Uterus (tissue), 4 donors: ENCODE measurements around the gene HCCS. TPM values are rescaled to one million over a fixed set of nuclear protein-coding genes. Genes with fewer than 3 reads are reported as not detected.

ENCODE experiments used
- DNase-seq, 2 donors: peaks; one replicate each; pipeline ENCODE4 v3.0.0-alpha.2; 2019 to 2020
- H3K27ac ChIP-seq, 2 donors: fragments of 200-600 bp; sonication (generic); 1 replicate in 1 of 2; 2 replicates in 1 of 2; pipeline ENCODE4 v1.5.1; 2016 to 2018
- H3K27me3 ChIP-seq, 2 donors: fragments of 200-600 bp; sonication (generic); one replicate each; pipeline ENCODE4 v1.5.1; 2018 to 2019; ENCODE audit warnings: control low read depth in 1 of 2
- H3K36me3 ChIP-seq, 2 donors: fragments of 200-600 bp; sonication (generic); one replicate each; pipeline ENCODE4 v1.5.1; 2019; ENCODE audit warnings: control low read depth in 1 of 2
- H3K4me1 ChIP-seq, 2 donors: fragments of 200-600 bp; sonication (generic); one replicate each; pipeline ENCODE4 v1.5.1; 2018 to 2019; ENCODE audit warnings: control low read depth in 1 of 2
- H3K4me3 ChIP-seq, 2 donors: fragments of 200-600 bp; sonication (generic); 1 replicate in 1 of 2; 2 replicates in 1 of 2; pipeline ENCODE4 v1.5.1; 2018 to 2019; ENCODE audit warnings: mild to moderate bottlenecking in 1 of 2
- H3K9me3 ChIP-seq, 2 donors: fragments of 200-600 bp; sonication (generic); one replicate each; pipeline ENCODE4 v1.5.1; 2019; ENCODE audit warnings: control low read depth in 1 of 2
- CTCF ChIP-seq, 4 experiments: fragments of 200-600 bp in 2 of 4; fragments of 450-650 bp in 2 of 4; sonication (generic) in 2 of 4; IDR thresholded peaks; one replicate each; pipeline ENCODE4 v1.5.1; 2016 to 2019; ENCODE audit warnings: antibody characterized with exemption in 4 of 4, mild to moderate bottlenecking in 2 of 4, moderate library complexity in 1 of 4
- POLR2A ChIP-seq, 2 donors: fragments of 450-650 bp; IDR thresholded peaks; one replicate each; pipeline ENCODE4 v1.6.1; 2016; ENCODE audit warnings: antibody characterized with exemption in 2 of 2, mild to moderate bottlenecking in 1 of 2, moderate library complexity in 1 of 2
- intact Hi-C: fragments of 100-400 bp; cut with DNase I; formaldehyde crosslinking; loops from one replicate; pipeline ENCODE4 v1.15.1; 2023; ENCODE audit warnings: low total_unique reads
- total RNA-seq, 4 donors: library from RNA; depleted of rRNA in 3 of 4; stranded (reverse); fragments of >200 nt in 3 of 4; gene quantifications; one replicate each; pipeline versions ENCODE4 v1.1.0 to v1.2.4, GENCODE V29; 2014 to 2023
- donor health status: DM: yes; HTN: yes; CAD: no.

Gene HCCS
- total RNA-seq, 4 donors from 2014 or later = 0.77 to 15.5 (median 6.6) TPM

- no peak for TF ChIP-seq CTCF (IDR thresholded peaks at IDR 0.05)
- no peak for TF ChIP-seq POLR2A (IDR thresholded peaks at IDR 0.05)
Observed at GRCh38 chrX:11138498-11139390, 27.6 kb downstream of the HCCS start.

GRCh38 chrX:11143931-11144678 lies 33.0 kb downstream of the HCCS start:
- no peak overlapping the region for H3K4me3 ChIP-seq
- H3K9me3 ChIP-seq = no peaks in the 10 kb centered on the region
- DNase-seq = peak; percentile 29 to 72
- intact Hi-C loops = no loop called here
- TF ChIP-seq POLR2A (IDR thresholded peaks at IDR 0.05) = no peak
- TF ChIP-seq CTCF (IDR thresholded peaks at IDR 0.05) = peak; percentile 51 to 73 (median 64)
- no peak overlapping the region for H3K27ac ChIP-seq
- H3K4me1 ChIP-seq = no peaks in the 10 kb centered on the region
- H3K36me3 ChIP-seq = no peaks in the 10 kb centered on the region
- H3K27me3 ChIP-seq = no peaks in the 10 kb centered on the region

More at GRCh38 chrX:11138498-11139390, 27.6 kb downstream of the HCCS start:
- Histone ChIP-seq H3K4me3 (no peak overlapping the region), H3K4me1 (no peaks in the 10 kb centered on the region), H3K9me3 (no peaks in the 10 kb centered on the region), H3K27ac (no peak overlapping the region), H3K27me3 (no peaks in the 10 kb centered on the region), H3K36me3 (no peaks in the 10 kb centered on the region)
- no peak for DNase-seq
- intact Hi-C loops = no loop called here

- Histone ChIP-seq H3K9me3 (no peaks in the 10 kb centered on the region), H3K27me3 (no peaks in the 10 kb centered on the region), H3K4me3 (no peak overlapping the region), H3K4me1 (no peaks in the 10 kb centered on the region), H3K36me3 (no peaks in the 10 kb centered on the region), H3K27ac (no peak overlapping the region)
- TF ChIP-seq CTCF (IDR thresholded peaks at IDR 0.05) = no peak
- TF ChIP-seq POLR2A (IDR thresholded peaks at IDR 0.05) = no peak
- no peak for DNase-seq
- intact Hi-C loops = no loop called here
Observed at GRCh38 chrX:11146411-11146810, 35.3 kb downstream of the HCCS start.

- Histone ChIP-seq H3K9me3 (no peaks in the 10 kb centered on the region), H3K27ac (no peak overlapping the region), H3K4me1 (no peaks in the 10 kb centered on the region), H3K27me3 (no peaks in the 10 kb centered on the region), H3K4me3 (no peak overlapping the region), H3K36me3 (no peaks in the 10 kb centered on the region)
- TF ChIP-seq POLR2A (IDR thresholded peaks at IDR 0.05) (no peak), CTCF (IDR thresholded peaks at IDR 0.05) (no peak)
- no peak for DNase-seq
- intact Hi-C loops = no loop called here
Observed at GRCh38 chrX:11148401-11148800, 37.3 kb downstream of the HCCS start.
